GM13976 (cell line): ENCODE results near the gene FREM2.

ENCODE experiments used
- DNase-seq: peaks from one replicate; pipeline ENCODE4 v3.0.0; 2012; ENCODE audit warnings: low spot score
- CTCF ChIP-seq: IDR thresholded peaks from 2 replicates; pipeline ENCODE4 v1.5.1; 2012; ENCODE audit warnings: borderline replicate concordance, mild to moderate bottlenecking; ENCODE audit not compliant: insufficient read depth; ENCODE audit errors: extremely low read depth, missing control alignments, control extremely low read depth
- in situ Hi-C: fragments of 300-500 bp; cut with MboI; formaldehyde crosslinking; loops from one replicate; pipeline ENCODE4 v1.12.0; 2022; ENCODE audit warnings: low sequenced_read_pairs, mixed read lengths, inconsistent platforms; ENCODE audit not compliant: unreplicated experiment

Gene FREM2

GRCh38 chr13:38759390-38759789 lies 72.5 kb downstream of the FREM2 start:
- in situ Hi-C loops = no loop called here
- no peak for DNase-seq
- TF ChIP-seq CTCF = no peak

GRCh38 chr13:38763446-38764381 lies 76.8 kb downstream of the FREM2 start:
- in situ Hi-C loops = no loop called here
- peak; percentile 16 for TF ChIP-seq CTCF
- peak; percentile 17 for DNase-seq

- DNase-seq = no peak
- in situ Hi-C loops = no loop called here
- no peak for TF ChIP-seq CTCF
These were observed 79.9 kb downstream of the FREM2 start for GRCh38 chr13:38766799-38767198.

GRCh38 chr13:38767506-38768265 lies 80.8 kb downstream of the FREM2 start:
- in situ Hi-C loops = no loop called here
- TF ChIP-seq CTCF = no peak
- DNase-seq = no peak

- no peak for TF ChIP-seq CTCF
- in situ Hi-C loops = no loop called here
These were observed 82.6 kb downstream of the FREM2 start for GRCh38 chr13:38769526-38769925.

GRCh38 chr13:38775085-38775484 lies 88.2 kb downstream of the FREM2 start:
- TF ChIP-seq CTCF = no peak
- in situ Hi-C loops = no loop called here
- DNase-seq = no peak

More at GRCh38 chr13:38769526-38769925, 82.6 kb downstream of the FREM2 start:
- no peak for DNase-seq
